ENCODE results near the gene KCNQ1. TPM values are rescaled to one million over a fixed set of nuclear protein-coding genes. Genes with fewer than 3 reads are reported as not detected.

The KCNQ1 gene
- total and polyA plus RNA-seq, 2 of the 13 experiments (the other 11 are each of a cell fraction or from before 2014, with no cell fraction given) = 0.02 to 0.08 TPM

- no peak for DNase-seq (ENCODE audit: low spot score)
- Histone ChIP-seq H3K4me3 (replicated peaks in 1 of 3; ENCODE audit: insufficient read depth in 1 of 3, low read depth in 2 of 3, low read length in 3 of 3) (no peak overlapping the region), H3K27ac (ENCODE audit: extremely low read length, insufficient read depth, low read length) (no peak overlapping the region), H3K4me1 (ENCODE audit: insufficient read depth, low read length) (peaks cover 21% of the 10 kb centered on the region), H3K27me3 (ENCODE audit: control insufficient read depth in 1 of 2, insufficient read depth in 2 of 2, low read length in 2 of 2) (peaks cover 10 to 68% of the 10 kb centered on the region in 2 experiments), H2AFZ (ENCODE audit: low read length) (no peak overlapping the region), H3K36me3 (replicated peaks in 1 of 2; ENCODE audit: control insufficient read depth in 1 of 2, insufficient read depth in 2 of 2, low read length in 2 of 2) (no peaks in the 10 kb centered on the region), H3K9me3 (ENCODE audit: low read length) (no peaks in the 10 kb centered on the region), H3K4me2 (ENCODE audit: low read depth, low read length) (no peak overlapping the region), H3K9ac (ENCODE audit: insufficient read depth, low read depth, low read length) (no peak overlapping the region), H4K20me1 (ENCODE audit: insufficient read depth, low read length) (no peaks in the 10 kb centered on the region), H3K79me2 (ENCODE audit: insufficient read depth, low read length) (no peaks in the 10 kb centered on the region)
- no peak for TF ChIP-seq AGO1 (IDR thresholded peaks at IDR 0.05; ENCODE audit: low read depth, low read length, poor library complexity, severe bottlenecking)
- 0 out of 2 replicates have a peak, but pooled peaks have one; percentile 17 for TF ChIP-seq HNRNPL (IDR thresholded peaks at IDR 0.05; ENCODE audit: low read depth, low read length)
- no peak for FAIRE-seq
- no TSS peak for BruUV-seq (replicated peaks)
- ChIA-PET POLR2A (no interaction called here), CTCF (ENCODE audit: low intra/inter-chr PET ratio, low total read pairs) (no interaction called here)
- no peak for ATAC-seq
- 38% methylated on average over 7 of the region's 13 CpGs for WGBS (ENCODE audit: low lambda C conversion rate)
- intact Hi-C loops (cut with micrococcal nuclease; ENCODE audit: unreplicated experiment) = no loop called here
- in situ Hi-C loops (cut with HindIII; ENCODE audit: extremely low pct_ligation_motif_present, low pct_unique_long_range_greater_than_20kb) = no loop called here
These were observed 15.2 kb downstream of the KCNQ1 start for GRCh38 chr11:2459796-2460531.

DNA sequence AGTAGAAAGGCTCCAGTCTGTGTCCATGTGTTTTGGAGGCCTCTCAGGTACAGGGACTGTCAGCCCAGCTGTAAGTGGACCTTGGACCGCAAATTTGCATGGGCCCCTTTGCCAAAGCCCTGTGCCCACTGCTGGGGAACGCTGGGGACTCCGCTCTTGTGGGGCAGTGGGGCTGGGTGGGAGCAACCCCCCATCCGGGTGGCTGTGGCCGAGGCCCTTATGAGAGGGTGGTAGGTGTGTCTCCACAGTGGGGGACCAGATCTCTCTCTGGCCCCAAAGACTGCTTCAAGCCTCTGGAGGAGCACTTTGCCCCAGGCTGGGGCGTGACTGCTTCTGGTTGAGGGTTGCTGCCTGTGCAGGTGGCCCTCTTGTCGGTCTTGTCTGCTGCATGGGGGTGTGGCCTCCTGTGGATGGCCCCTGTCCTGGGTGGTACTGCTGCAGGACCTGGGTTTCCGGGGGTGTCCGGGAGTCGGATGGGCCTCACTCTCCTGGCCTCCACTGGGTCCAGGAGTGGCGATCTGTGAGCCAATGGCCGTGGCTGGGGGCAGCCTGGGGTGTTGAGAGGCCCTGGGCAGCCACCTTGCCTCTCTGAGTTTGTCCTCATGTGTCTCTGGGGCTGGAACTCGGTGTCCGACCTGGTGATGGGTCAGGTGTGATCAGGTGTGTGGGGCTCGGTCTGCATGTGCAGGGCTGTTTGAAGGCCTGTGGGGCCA is 15.9 kb downstream of the KCNQ1 start:
- H4K20me1 ChIP-seq (ENCODE audit: insufficient read depth, low read length) = no peaks in the 10 kb centered on the region
- CTCF ChIA-PET (ENCODE audit: low intra/inter-chr PET ratio, low total read pairs) = no interaction called here
- no peaks in the 10 kb centered on the region for H3K79me2 ChIP-seq (ENCODE audit: insufficient read depth, low read length)
- WGBS (ENCODE audit: low lambda C conversion rate) = 14% methylated on average over 5 of the region's 15 CpGs
- in situ Hi-C loops (cut with HindIII; ENCODE audit: extremely low pct_ligation_motif_present, low pct_unique_long_range_greater_than_20kb) (no loop called here), intact Hi-C loops (cut with micrococcal nuclease; ENCODE audit: unreplicated experiment) (no loop called here)
- 0 out of 3 replicates have a peak, but pooled peaks have one; percentile 11 for ATAC-seq
- H2AFZ ChIP-seq (ENCODE audit: low read length) = no peak overlapping the region
- H3K4me2 ChIP-seq (ENCODE audit: low read depth, low read length) = peak overlapping the region; percentile 12; the same call in 1 of the 2 replicates
- H3K27ac ChIP-seq (ENCODE audit: extremely low read length, insufficient read depth, low read length) = no peak overlapping the region
- BruUV-seq (replicated peaks) = no TSS peak
- no peak overlapping the region for H3K4me3 ChIP-seq (replicated peaks in 1 of 3; ENCODE audit: insufficient read depth in 1 of 3, low read depth in 2 of 3, low read length in 3 of 3)
- POLR2A ChIA-PET = no interaction called here
- no peak for FAIRE-seq
- H3K4me1 ChIP-seq (ENCODE audit: insufficient read depth, low read length) = peaks cover 21% of the 10 kb centered on the region
- no peaks in the 10 kb centered on the region for H3K9me3 ChIP-seq (ENCODE audit: low read length)
- H3K9ac ChIP-seq (ENCODE audit: insufficient read depth, low read depth, low read length) = no peak overlapping the region
- peaks cover 12 to 74% of the 10 kb centered on the region in 2 experiments for H3K27me3 ChIP-seq (ENCODE audit: control insufficient read depth in 1 of 2, insufficient read depth in 2 of 2, low read length in 2 of 2)
- H3K36me3 ChIP-seq (replicated peaks in 1 of 2; ENCODE audit: control insufficient read depth in 1 of 2, insufficient read depth in 2 of 2, low read length in 2 of 2) = no peaks in the 10 kb centered on the region
- DNase-seq (ENCODE audit: low spot score) = no peak
- TF ChIP-seq RXRB (CRISPR knock-in tag; IDR thresholded peaks at IDR 0.05; ENCODE audit: borderline replicate concordance) (no peak), ONECUT2 (CRISPR knock-in tag; IDR thresholded peaks at IDR 0.05) (no peak), ZNF503 (CRISPR knock-in tag; IDR thresholded peaks at IDR 0.05) (no peak), GZF1 (CRISPR knock-in tag; IDR thresholded peaks at IDR 0.05) (no peak), SRSF4 (IDR thresholded peaks at IDR 0.05; ENCODE audit: low read depth, low read length, poor library complexity, severe bottlenecking) (no peak), ZNF782 (CRISPR knock-in tag; IDR thresholded peaks at IDR 0.05; ENCODE audit: borderline replicate concordance) (peak; percentile 92), HNRNPL (IDR thresholded peaks at IDR 0.05; ENCODE audit: low read depth, low read length) (0 out of 2 replicates have a peak, but pooled peaks have one; percentile 17), HNF4A (CRISPR knock-in tag; IDR thresholded peaks at IDR 0.05) (peak; percentile 31; the same call in 1 of the 2 replicates), ESRRA (CRISPR knock-in tag; IDR thresholded peaks at IDR 0.05; ENCODE audit: low read depth) (no peak)
- TF ChIP-seq, protein P1, sequence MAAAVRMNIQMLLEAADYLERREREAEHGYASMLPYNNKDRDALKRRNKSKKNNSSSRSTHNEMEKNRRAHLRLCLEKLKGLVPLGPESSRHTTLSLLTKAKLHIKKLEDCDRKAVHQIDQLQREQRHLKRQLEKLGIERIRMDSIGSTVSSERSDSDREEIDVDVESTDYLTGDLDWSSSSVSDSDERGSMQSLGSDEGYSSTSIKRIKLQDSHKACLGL (CRISPR knock-in tag; IDR thresholded peaks at IDR 0.05) = no peak

All from HepG2 (cell line).